Measurements from ENCODE around the gene HDAC4. TPM values are rescaled to one million over a fixed set of nuclear protein-coding genes. Genes with fewer than 3 reads are reported as not detected.

Gene HDAC4
- total RNA-seq, 1 experiment from 2014 or later = 32.0 TPM

DNA sequence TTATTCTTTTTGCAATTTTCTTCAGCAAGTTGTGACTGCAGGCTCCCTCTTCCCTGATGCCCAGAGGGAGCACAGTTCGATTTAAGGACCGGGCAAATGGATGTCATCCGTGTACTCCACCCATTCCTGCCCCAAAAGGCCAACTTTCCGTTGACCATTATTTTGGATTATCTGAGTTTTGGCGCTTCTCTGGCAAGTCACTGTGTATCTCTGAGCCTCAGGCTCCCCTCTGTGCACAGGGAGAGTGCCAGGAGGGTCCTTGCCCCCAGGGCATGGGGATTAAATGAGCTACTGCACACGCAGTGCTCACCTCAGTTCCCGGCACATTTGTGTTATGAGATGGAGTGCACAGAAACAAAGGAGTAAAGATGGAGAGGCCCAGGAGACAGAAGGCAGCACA lies 41.4 kb upstream of the HDAC4 start:
- no peaks in the 10 kb centered on the region for H3K4me1 ChIP-seq (ENCODE audit: insufficient read depth, low read length)

More for the DNA sequence above, 41.4 kb upstream of the HDAC4 start:
- no peak overlapping the region for H2BK5ac ChIP-seq (ENCODE audit: insufficient read length, low read length)
- Mint-ChIP-seq H3K4me1 (peaks cover 27 to 41% of the 10 kb centered on the region in 2 experiments), H3K36me3 (ENCODE audit: insufficient read depth in 1 of 3, low read depth in 3 of 3) (peaks cover 0 to 12% (median 3%) of the 10 kb centered on the region in 3 experiments; a peak in 4 of 7 replicates), H3K4me3 (no peak overlapping the region), H3K9me3 (peaks cover 8 to 11% of the 10 kb centered on the region in 2 experiments), H3K27ac (no peak overlapping the region), H3K27me3 (ENCODE audit: low read depth) (peaks cover 37% of the 10 kb centered on the region)
- TF ChIP-seq, protein P1, sequence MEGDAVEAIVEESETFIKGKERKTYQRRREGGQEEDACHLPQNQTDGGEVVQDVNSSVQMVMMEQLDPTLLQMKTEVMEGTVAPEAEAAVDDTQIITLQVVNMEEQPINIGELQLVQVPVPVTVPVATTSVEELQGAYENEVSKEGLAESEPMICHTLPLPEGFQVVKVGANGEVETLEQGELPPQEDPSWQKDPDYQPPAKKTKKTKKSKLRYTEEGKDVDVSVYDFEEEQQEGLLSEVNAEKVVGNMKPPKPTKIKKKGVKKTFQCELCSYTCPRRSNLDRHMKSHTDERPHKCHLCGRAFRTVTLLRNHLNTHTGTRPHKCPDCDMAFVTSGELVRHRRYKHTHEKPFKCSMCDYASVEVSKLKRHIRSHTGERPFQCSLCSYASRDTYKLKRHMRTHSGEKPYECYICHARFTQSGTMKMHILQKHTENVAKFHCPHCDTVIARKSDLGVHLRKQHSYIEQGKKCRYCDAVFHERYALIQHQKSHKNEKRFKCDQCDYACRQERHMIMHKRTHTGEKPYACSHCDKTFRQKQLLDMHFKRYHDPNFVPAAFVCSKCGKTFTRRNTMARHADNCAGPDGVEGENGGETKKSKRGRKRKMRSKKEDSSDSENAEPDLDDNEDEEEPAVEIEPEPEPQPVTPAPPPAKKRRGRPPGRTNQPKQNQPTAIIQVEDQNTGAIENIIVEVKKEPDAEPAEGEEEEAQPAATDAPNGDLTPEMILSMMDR (conservative IDR thresholded peaks at IDR 0.05) = no peak
- no peak overlapping the region for H2BK12ac ChIP-seq (ENCODE audit: insufficient read length, low read depth, low read length)
- H4K5ac ChIP-seq (ENCODE audit: insufficient read length, low read depth, low read length) = no peak overlapping the region
- H2AFZ ChIP-seq (ENCODE audit: low read length) = no peak overlapping the region
- H3K27ac ChIP-seq (ENCODE audit: insufficient read length, low read depth, low read length) = no peak overlapping the region
- no peak overlapping the region for H3K14ac ChIP-seq (ENCODE audit: insufficient read depth, low read length)
- H4K20me1 ChIP-seq (ENCODE audit: control insufficient read depth, insufficient read depth, insufficient read length) = no peaks in the 10 kb centered on the region
- H3K56ac ChIP-seq (ENCODE audit: insufficient read length, low read depth, low read length) = no peak overlapping the region
- no peaks in the 10 kb centered on the region for H3K79me2 ChIP-seq (ENCODE audit: insufficient read depth, low read length)
- H3K23me2 ChIP-seq (ENCODE audit: insufficient read length, low read depth, low read length, poor library complexity, severe bottlenecking) = no peaks in the 10 kb centered on the region
- H3K4ac ChIP-seq (ENCODE audit: low read depth, low read length) = no peak overlapping the region
- no peak overlapping the region for H2BK120ac ChIP-seq (ENCODE audit: low read depth, low read length, poor library complexity, severe bottlenecking)
- H2BK15ac ChIP-seq (ENCODE audit: low read depth, low read length) = no peak overlapping the region
- no peak overlapping the region for H2BK20ac ChIP-seq (ENCODE audit: low read depth, low read length, poor library complexity, severe bottlenecking)
- H3T11ph ChIP-seq (ENCODE audit: low read length) = no peak overlapping the region
- H3K4me2 ChIP-seq (ENCODE audit: insufficient read depth, insufficient read length, low read length) = no peak overlapping the region
- no peak overlapping the region for H3K18ac ChIP-seq (ENCODE audit: insufficient read length, low read depth, low read length)
- H2AK5ac ChIP-seq (ENCODE audit: insufficient read length, low read length) = no peak overlapping the region
- no peaks in the 10 kb centered on the region for H3K9me3 ChIP-seq (ENCODE audit: control insufficient read depth, low read depth, low read length)
- no peak overlapping the region for H3K9ac ChIP-seq (ENCODE audit: extremely low read depth, insufficient read length, low read length)
- no peaks in the 10 kb centered on the region for H3K27me3 ChIP-seq (ENCODE audit: insufficient read depth, low read length)
- H4K91ac ChIP-seq (ENCODE audit: insufficient read length, low read depth, low read length) = no peak overlapping the region
- no peak for DNase-seq
- no peak overlapping the region for H4K8ac ChIP-seq (replicated peaks; ENCODE audit: insufficient read length, low read depth, low read length)
- H3K23ac ChIP-seq (ENCODE audit: insufficient read length, low read depth, low read length) = no peak overlapping the region
- WGBS (ENCODE audit: extremely low coverage, insufficient read length, low lambda C conversion rate) = no CpG with 5 or more reads among the region's 7 CpGs
- no peaks in the 10 kb centered on the region for H3K79me1 ChIP-seq (ENCODE audit: insufficient read depth, low read depth, low read length, poor library complexity, severe bottlenecking)
